ENCODE measurements around the gene GALNTL6.
A peak's percentile ranks its signal among the peaks of the same experiment; 100 is the strongest.

The GALNTL6 gene

DNA sequence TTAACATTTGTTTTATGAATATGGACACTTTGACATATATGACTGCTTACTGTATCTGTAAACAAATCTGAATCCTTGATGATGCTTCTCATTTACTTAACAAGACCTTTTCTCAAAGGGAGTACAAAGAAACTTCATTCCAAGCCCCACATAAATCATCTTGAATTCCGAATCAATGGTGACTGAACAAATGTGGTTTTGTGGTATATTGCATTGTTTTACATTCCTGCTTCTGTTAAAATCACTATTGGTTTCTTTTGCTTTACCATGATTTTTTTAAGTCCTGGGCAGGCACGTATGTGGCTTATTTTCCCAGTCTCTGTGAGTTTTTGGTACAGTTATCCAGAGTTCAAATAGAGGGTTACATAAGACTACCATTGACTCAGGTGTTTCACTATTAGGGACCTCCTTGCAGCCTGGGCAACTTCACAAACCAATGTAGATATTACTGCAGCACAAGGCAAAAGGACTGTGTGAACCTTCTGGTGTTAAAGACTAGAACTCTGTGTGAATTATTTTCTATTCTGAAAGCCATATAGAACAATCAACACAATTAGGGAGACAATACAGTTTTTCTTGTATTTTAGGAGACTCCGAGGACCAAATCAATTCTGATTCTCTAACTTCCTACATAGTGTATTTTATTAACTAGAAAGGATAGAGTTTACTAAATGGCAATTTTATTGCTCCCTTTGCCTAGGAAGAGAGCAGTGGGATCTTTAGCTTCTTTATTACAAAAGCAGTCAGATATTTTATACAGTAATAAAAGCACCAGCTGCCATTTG lies 196.4 kb downstream of the GALNTL6 start:
- no peak for DNase-seq (ENCODE audit: low read depth)

DNA sequence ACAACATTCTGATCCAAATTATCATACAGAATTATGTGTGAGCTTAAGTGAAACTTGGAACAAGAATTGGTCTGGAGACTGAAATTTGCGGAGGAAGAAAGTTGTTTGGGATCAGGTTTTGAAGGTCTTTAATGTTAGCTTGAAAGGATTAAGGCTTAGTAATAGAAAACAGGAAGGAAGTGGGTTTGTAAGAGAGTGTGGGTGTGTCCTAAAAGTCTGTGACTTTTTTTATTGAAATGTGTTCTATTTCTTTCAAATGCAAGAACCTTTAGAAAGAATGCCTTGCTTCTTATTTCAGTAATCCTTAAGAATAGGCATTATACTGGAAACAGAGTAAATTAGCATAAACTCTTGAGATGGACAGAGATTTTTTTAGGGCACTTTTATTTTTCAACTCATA lies 198.0 kb downstream of the GALNTL6 start:
- no peak for DNase-seq (ENCODE audit: low read depth)

DNA sequence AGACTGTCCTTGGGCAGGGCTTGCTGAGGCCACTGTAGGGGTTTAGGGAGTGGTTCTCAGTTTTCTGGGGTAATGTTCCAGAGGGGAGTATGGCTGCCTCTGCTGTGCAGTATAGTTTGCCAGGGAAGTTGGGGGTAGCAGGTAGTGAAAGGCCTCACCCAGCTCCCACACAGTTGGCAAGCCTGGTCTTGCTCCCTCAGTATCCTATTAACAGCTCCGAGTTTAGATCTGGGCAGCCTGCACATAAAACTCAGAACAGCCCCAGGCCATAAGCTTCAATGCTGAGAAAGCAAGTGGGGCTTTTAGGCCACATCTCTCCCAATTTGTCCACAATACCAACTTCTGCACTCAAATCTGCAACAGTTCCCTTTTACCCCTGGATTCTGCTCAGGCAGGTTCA lies 205.2 kb downstream of the GALNTL6 start:
- DNase-seq (ENCODE audit: low read depth): no peak

DNA sequence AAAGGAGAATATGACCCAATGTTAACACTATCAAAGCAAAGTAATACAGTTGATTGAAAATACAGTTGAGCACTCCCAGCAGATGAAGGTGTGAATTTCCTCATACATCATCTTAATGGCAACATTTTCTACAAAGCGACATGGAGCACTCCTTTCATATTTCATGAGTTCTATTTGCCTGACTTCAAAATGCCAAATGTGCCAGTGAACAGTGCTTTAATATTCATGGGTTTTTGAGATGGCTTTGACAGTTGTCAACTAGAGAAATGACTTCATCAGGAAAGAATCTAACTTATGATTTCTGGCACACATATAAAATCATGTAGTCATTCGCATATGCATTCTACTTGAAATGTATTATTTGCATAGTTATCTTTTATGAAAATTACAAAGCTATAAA lies 222.4 kb downstream of the GALNTL6 start:
- DNase-seq (ENCODE audit: low read depth): no peak

DNA sequence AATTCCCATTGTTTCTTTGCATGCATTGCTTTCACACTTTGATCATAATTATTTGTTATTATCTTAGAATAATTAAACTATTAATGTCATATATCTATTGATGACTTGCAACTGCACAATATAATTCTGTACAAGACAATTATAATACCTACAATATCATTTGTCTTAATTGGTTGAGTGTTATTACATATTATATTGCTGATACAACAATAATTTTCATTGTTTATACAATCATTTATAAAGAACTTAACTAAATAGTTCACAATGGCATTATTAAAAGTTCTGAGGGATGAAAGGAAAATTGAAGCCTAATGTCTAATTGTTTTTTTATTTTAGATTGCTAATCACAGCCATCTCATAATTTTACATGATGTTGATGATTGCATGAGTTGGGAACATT lies 227.6 kb downstream of the GALNTL6 start:
- DNase-seq (ENCODE audit: low read depth): no peak

DNA sequence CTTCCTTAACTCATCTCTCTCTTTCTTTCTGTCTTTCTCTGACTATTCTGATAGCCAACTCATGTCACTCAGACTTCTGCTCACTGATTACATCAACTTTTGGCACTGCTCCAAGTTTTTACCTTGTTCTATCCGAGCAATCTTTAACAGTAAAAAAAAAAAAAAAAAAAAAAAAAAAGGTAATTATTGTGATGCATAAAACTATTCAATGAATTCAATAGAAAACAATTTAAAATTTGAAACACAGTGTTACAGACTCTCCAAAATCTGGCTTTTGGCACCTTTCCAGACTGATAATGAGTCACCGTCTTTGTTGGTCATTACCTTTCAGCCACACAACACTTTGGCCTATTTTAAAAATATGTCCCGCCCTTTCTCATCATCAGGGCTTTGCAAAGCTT lies 229.5 kb downstream of the GALNTL6 start:
- no peak for DNase-seq (ENCODE audit: low read depth)

DNA sequence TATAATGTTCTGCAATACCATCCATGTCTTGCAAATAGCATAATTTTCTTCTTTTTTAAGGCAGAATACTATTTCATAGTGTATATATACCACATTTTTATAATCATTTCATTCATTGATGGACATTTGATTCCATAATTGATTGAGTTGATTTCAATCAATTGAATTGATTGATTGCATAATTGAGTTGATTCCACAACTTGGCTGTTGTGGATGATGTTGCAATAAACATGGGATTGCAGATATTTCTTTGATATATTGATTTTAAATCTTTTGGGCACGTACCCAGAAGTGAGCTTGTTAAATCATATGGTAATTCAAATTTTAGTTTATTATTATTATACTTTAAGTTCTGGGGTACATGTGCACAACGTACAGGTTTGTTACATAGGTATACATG lies 232.8 kb downstream of the GALNTL6 start:
- DNase-seq (ENCODE audit: low read depth): no peak

DNA sequence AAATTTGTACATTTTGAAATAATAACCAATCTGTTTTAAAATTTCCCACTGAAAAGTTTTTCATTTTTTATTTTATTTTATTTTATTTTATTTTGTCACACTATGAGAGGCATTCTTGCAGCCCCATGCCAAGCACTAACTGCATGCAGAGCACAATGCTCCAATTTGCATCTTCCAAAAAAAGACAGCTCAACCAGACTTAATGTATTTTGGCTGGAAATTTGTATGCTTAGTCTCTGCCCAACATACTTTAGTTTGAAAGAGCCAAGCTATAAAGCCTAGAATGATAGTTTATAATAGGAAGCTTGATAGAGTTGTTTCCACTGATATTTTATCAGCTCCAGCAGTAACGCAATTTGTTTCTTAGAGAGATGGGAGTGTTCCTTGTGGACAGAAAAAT lies 235.5 kb downstream of the GALNTL6 start:
- DNase-seq (ENCODE audit: low read depth): no peak

DNA sequence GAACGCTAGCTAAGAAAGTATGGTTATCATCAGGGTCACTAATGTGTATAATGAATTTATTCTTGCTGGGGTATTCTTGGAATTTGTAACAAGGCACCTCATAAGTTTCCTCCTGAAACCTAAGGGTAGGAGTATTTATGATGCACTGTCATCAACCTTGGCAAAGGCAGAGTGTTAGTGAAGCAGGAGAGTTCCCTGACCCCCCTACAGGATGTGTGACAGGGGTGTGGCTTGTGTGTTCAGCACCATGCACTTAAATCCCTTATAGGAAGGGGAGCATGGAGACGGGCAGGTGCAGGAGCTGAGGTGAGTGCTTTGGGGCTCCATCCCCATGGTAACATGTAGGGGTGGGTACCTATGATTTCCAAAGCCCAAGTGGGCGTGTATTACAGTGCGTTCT lies 237.7 kb downstream of the GALNTL6 start:
- no peak for DNase-seq (ENCODE audit: low read depth)

DNA sequence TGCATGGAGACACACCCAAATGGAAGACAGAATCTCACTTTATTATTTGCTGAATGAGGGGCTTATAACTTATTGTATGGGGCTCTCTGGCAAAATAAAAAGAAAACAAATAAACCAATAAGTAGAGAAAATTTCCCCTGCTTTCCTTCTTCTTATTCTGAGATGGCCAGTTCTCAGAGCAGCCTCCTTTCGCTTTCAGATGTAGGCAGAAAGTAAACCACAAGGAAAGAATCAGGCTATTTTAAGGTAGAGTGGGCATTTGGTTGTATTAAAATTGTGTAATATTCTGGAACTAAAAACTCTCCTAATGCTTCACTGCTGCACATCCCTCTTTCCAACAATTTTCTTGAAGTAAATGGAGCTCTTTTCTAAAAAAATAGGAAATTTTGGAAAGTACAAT lies 241.8 kb downstream of the GALNTL6 start:
- DNase-seq (ENCODE audit: low read depth): no peak

DNA sequence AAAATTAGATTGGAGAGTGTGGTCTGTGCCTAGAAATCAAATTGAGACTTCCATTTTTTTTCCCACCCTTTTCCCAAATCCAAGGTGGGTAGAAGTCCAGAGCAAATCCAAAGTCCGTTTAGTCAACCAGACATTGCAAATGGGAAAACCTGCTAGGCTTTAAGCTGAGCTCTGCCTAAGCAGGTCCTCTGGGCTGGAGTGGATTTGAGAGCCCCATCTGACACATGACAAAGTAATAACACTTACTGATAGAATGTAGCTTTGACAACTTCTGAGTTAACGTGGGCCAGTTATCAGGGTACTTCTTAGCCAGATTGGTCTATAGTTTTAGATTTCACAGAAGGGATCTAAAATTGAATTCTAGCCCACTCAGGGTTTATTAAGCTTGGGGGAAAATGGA lies 242.3 kb downstream of the GALNTL6 start:
- no peak for DNase-seq (ENCODE audit: low read depth)

DNA sequence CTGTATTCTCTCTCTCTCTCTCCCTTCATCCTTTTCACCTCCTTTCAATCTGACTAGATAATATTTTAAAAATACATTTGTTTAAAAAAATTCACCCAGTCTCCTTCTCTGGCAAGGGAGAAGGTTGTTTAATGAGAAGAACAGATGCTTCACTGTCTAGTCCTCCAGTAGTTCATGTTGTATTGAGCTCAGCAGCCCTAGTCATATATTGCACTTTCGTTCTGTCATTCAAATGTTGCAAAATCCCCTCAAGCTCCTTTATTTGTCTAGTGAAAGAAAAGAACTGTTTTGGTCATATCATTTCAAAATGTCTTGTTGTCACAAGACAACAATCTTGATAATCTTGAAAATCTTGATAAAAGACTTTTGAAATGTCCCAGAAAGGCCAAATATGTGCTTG lies 248.0 kb downstream of the GALNTL6 start:
- DNase-seq (ENCODE audit: low read depth): no peak

DNA sequence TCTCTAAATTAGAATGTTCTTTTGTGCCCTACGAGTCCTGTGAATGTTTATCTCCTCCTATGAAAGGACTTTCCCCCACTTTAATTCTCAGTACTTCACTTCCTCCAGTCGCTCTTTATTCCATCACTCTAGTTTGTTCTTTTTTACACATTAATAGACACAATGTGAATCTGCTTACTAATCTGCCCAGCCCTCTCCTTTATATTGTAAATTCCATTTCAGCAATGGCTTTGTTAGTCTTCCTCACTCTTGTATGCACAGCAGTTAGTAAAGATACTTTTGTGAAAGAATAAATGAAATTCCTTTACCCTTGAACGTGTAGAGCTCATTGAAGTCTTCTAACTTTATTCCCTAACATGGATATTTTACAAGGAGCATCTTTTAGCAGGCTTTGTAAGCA lies 255.3 kb downstream of the GALNTL6 start:
- DNase-seq (ENCODE audit: low read depth): no peak

DNA sequence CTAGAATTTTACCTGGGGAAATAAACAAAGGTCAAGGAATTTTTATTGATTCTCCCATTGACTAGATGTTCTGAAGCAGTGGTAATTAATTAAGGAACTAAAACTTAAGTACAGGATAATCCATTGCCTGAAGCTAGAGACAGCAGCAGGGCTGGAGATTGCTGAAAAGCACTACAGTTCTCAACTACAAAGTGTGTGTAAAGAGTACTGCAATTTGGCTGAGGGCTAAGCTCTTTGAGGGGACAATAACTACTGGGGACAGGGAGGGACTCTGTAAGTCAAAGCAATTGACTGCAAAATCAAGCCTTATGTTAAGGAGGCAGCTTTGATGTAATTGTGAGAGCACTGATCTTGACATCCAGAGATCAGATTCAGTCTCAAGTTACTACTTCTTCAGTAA lies 260.4 kb downstream of the GALNTL6 start:
- no peak for DNase-seq (ENCODE audit: low read depth)

DNA sequence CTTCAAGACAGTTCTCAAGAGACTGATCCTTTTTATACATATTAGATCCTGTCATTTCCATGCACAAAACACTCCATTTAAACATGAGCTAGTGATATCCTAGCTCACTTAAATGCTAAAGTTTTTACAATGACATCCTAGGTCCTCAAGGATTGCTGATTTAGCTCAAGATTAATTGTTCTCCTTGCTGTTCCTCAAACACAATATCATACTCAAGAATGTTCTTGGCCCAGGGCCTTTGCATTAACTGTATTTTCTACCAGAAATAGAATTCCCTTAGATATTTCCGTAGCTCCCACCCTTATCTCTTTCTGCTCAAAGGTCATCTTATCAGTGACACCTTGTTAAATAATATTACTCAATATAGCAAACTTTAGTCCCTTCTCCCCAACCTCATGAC lies 270.1 kb downstream of the GALNTL6 start:
- DNase-seq (ENCODE audit: low read depth): no peak

DNA sequence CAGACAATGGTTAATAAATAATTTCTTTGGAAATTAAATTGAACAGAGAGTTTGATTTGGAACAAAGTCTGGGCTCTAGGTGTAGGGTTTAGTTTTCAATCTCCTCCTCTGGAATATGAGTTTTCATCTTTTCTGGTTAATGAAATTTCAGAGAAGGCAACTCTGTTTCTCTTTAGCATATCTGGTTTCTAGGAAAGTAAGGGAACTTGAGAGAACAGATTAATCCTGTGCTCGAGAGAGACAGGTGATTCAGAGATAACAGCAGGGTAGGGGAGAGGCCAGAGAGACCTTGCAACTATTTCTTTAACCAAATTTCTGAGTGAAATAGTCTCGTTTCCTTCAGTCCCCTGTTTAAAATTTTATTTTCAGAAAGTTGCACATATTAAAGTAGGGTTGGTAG lies 275.4 kb downstream of the GALNTL6 start:
- no peak for DNase-seq (ENCODE audit: low read depth)

DNA sequence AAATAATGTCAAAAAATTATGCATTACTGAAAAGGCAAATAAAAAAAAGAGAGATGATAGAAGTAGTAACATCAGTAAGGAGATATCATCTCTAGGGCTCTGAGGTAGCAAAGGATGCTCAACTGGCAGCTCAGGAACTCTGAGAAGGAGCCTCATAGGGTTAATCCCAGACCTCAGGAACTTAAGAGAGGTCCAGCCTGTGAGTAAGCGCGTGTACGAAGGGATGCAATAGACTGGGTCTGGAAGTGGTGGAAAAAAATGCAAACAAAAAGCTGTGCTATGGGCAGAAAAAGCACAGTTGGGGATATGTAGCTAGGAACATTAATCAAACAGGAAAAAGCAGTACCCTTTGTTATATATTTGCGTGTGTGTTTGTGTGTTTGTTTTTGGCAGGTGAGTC lies 282.0 kb downstream of the GALNTL6 start:
- DNase-seq (ENCODE audit: low read depth): no peak

DNA sequence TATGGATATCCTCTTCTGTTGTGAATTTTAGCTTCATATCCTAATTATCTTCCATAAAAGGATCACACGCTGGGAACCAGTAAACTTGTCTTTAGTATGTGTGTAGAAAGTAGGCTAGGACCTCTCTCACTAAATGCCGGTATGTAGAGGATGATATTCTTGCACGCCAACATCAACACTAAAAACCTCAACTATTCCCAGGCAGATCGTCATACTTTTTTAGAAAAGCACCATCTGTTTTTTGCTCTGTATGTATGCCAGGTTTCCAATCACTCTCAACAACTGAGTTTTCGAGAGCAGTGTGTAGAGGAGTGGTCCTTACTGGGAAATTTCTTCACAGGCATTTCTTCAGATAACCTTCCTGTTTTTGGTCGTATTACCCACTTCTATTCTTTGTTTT lies 283.6 kb downstream of the GALNTL6 start:
- no peak for DNase-seq (ENCODE audit: low read depth)

DNA sequence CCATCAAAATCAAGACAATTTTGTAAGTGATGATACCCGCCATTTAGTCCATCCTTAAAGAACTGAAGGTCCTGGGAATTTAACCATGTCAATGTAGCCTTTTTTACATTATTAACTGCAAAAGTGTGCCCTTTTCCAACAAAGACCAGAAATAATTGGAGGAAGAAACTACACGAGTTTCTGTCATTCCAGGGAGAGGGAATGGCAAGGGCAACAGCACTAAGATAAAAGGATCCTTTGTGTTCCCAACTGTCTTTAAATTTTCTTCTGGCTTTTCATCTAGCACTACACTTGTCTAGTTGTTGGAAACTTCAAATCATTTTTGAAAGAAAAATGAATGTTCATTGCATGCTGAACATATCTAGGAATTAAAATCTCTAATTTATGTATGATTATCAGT lies 286.2 kb downstream of the GALNTL6 start:
- DNase-seq (ENCODE audit: low read depth): no peak

DNA sequence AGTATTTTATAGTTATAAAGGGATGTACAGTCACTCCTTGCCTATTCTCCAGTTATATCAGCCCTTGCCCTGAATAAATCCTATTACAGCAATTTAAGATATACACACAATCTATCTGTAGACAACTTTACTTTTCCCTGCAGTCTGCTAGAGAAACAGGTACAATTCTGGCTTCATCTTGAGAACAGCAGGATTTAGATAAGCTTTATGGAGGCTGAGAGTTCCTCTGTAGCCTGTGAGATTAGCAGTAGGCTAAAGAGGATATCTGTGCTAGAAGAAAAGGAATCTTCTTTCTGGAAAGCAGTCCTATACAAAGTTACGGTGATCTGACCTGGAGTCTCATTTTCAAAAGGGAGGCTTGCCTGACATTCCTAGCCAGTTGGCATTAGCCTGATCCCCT lies 290.3 kb downstream of the GALNTL6 start:
- DNase-seq (ENCODE audit: low read depth): no peak

DNA sequence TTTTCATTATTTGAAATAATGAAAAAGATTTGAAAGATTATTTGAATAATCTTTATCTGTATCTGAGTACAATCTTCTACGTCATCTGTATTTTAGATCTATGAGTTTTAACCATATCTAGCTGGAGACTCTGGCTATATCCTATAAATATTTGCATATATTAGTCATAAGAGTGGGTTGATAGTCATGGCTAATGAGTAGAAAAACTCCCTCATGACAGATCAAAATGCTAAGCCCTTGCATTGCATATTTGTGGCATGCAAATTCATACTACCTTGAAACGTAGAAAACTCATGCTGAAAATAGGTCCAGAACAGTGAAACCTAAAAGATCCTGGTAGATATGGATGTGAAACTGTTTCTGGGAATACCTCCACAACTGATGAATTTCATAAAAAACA lies 291.3 kb downstream of the GALNTL6 start:
- peak; percentile 8 for DNase-seq (ENCODE audit: low read depth)

DNA sequence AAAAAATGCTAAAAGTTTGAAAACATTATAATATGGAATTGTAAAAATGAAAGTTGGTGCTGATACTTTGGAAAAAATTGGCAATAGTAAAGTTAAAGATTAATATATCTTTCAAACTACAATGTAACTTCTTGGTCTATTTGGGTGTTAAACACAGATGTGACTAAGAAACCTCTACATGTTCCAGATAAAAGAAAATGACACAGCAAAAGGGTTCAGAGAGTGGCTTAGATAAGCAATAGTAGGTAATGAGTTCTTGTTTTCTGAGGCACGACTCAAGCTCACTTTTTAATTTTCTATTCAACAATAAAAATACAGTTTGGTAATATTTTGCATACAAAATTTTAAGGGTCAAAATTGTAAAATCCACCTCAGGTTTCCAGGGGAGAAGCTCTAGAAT lies 292.7 kb downstream of the GALNTL6 start:
- DNase-seq (ENCODE audit: low read depth): no peak

DNA sequence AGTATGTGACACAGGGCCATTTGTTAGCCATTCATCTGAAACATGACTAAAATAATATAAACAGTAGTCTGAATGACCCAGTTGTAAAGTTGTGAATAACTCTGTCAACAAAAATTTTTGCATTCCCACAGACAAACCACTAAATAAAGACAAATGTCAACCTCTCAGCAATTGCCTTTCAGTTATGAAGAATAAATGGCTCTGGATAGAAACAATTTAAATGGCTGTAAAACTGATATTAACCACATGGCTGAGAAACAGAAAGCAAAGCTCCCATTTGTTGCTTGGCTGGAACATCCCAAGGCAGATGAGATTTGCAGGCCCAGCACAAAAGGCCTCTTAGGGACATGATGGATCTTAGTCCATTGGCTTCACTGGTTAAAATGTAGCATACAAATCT lies 296.3 kb downstream of the GALNTL6 start:
- DNase-seq (ENCODE audit: low read depth): no peak

DNA sequence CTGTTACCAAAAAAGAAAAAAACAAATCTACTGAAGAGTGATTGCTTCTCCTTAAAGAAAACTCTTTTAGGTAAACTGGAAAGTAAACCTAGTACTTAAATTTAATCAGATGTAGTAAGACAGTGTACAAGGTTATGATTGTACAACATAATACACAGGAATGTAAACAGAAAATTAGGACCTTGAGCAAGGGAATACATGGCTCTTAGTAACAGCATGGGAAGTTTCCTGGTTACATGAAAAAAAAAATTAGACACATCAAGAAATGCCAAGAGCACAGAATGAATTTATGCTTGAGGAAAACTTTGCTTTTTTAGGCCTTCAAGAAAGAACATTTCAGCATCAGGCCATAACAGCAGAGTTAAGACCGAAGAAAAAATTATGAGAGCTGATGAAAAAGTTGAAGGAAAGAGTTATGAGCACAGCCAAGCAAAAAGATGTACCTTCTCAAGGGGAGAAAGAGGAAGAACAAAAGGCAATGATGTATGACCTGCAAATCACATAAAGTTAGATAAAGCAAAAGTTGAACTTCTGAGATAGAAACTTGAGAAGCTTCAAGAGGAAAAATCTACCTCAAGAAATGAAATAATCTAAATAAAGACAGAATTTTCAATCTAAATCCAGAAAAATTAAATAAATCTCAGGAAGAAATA lies 311.6 kb downstream of the GALNTL6 start:
- DNase-seq (ENCODE audit: low read depth): no peak
